ENCODE measurements around the gene NAV2. TPM values are rescaled to one million over a fixed set of nuclear protein-coding genes. Genes with fewer than 3 reads are reported as not detected.

NAV2 gene
- total RNA-seq, 1 experiment from 2014 or later, result 22.7 TPM

- H3K27me3 ChIP-seq (ENCODE audit: control insufficient read depth, insufficient read depth, low read length), result no peaks in the 10 kb centered on the region
- no peaks in the 10 kb centered on the region for H3K36me3 ChIP-seq (ENCODE audit: control insufficient read depth, insufficient read depth, low read length)
- no peaks in the 10 kb centered on the region for H3K9me3 ChIP-seq (ENCODE audit: control insufficient read depth, insufficient read depth, low read depth, low read length)
- POLR2A ChIA-PET, result no interaction called here
- ATAC-seq, result no peak
- in situ Hi-C loops (cut with HindIII; ENCODE audit: low pct_unique_long_range_greater_than_20kb, low sequenced_read_pairs) (no loop called here), intact Hi-C loops (cut with micrococcal nuclease; ENCODE audit: unreplicated experiment) (no loop called here)
- H3K4me1 ChIP-seq (ENCODE audit: control insufficient read depth, insufficient read depth, low read length), result no peaks in the 10 kb centered on the region
- no peak overlapping the region for H3K4me3 ChIP-seq (ENCODE audit: low read depth in 2 of 2, low read length in 2 of 2)
- no peak for DNase-seq (ENCODE audit: low read depth, low spot score)
- BruUV-seq (replicated peaks), result no TSS peak
- TF ChIP-seq TCF7L2 (IDR thresholded peaks at IDR 0.05; ENCODE audit: low read depth, low read length) (no peak), REST (IDR thresholded peaks at IDR 0.05; ENCODE audit: insufficient read depth in 1 of 2, low read depth in 2 of 2, low read length in 1 of 2) (no peak), CTCF (IDR thresholded peaks at IDR 0.05) (no peak), SIN3A (IDR thresholded peaks at IDR 0.05; ENCODE audit: borderline replicate concordance, insufficient read depth, low read depth, low read length) (no peak), POLR2AphosphoS5 (IDR thresholded peaks at IDR 0.05; ENCODE audit: low read depth, low read length) (no peak)
- no peak overlapping the region for H3K27ac ChIP-seq (ENCODE audit: low read length)
- CTCF ChIA-PET, result no interaction called here
Observed at GRCh38 chr11:19992998-19993397, 280.4 kb downstream of the NAV2 start.

- ATAC-seq, result no peak
- H3K27ac ChIP-seq (ENCODE audit: low read length), result no peak overlapping the region
- ChIA-PET CTCF (no interaction called here), POLR2A (no interaction called here)
- intact Hi-C loops (cut with micrococcal nuclease; ENCODE audit: unreplicated experiment), result no loop called here
- H3K4me1 ChIP-seq (ENCODE audit: control insufficient read depth, insufficient read depth, low read length), result no peaks in the 10 kb centered on the region
- in situ Hi-C loops (cut with HindIII; ENCODE audit: low pct_unique_long_range_greater_than_20kb, low sequenced_read_pairs), result no loop called here
- no peak overlapping the region for H3K4me3 ChIP-seq (ENCODE audit: low read depth in 2 of 2, low read length in 2 of 2)
- no peaks in the 10 kb centered on the region for H3K27me3 ChIP-seq (ENCODE audit: control insufficient read depth, insufficient read depth, low read length)
- DNase-seq (ENCODE audit: low read depth, low spot score), result no peak
- no peaks in the 10 kb centered on the region for H3K36me3 ChIP-seq (ENCODE audit: control insufficient read depth, insufficient read depth, low read length)
- BruUV-seq (replicated peaks), result no TSS peak
- H3K9me3 ChIP-seq (ENCODE audit: control insufficient read depth, insufficient read depth, low read depth, low read length), result no peaks in the 10 kb centered on the region
- TF ChIP-seq POLR2AphosphoS5 (IDR thresholded peaks at IDR 0.05; ENCODE audit: low read depth, low read length), result no peak
- TF ChIP-seq REST (IDR thresholded peaks at IDR 0.05; ENCODE audit: insufficient read depth in 1 of 2, low read depth in 2 of 2, low read length in 1 of 2), result no peak
- no peak for TF ChIP-seq SIN3A (IDR thresholded peaks at IDR 0.05; ENCODE audit: borderline replicate concordance, insufficient read depth, low read depth, low read length)
- no peak for TF ChIP-seq TCF7L2 (IDR thresholded peaks at IDR 0.05; ENCODE audit: low read depth, low read length)
- TF ChIP-seq CTCF (IDR thresholded peaks at IDR 0.05), result no peak
Observed at GRCh38 chr11:19994672-19995071, 282.0 kb downstream of the NAV2 start.
